ENCODE data around the gene CYP8B1.

CYP8B1 gene

GRCh38 chr3:42829628-42830436 is 45.8 kb downstream of the CYP8B1 start:
- TF ChIP-seq CTCF (IDR thresholded peaks at IDR 0.05; ENCODE audit: control insufficient read depth, insufficient read depth, low read depth, low read length, missing control alignments) = no peak
- H3K4me3 ChIP-seq (ENCODE audit: control insufficient read depth, low read depth, low read length) = no peak overlapping the region
- DNase-seq (ENCODE audit: low read depth) = no peak

- TF ChIP-seq CTCF (IDR thresholded peaks at IDR 0.05; ENCODE audit: control insufficient read depth, insufficient read depth, low read depth, low read length, missing control alignments) = no peak
These were observed 46.5 kb downstream of the CYP8B1 start for GRCh38 chr3:42829083-42829627.

GRCh38 chr3:42827654-42828053 is 48.0 kb downstream of the CYP8B1 start:
- TF ChIP-seq CTCF (IDR thresholded peaks at IDR 0.05; ENCODE audit: control insufficient read depth, insufficient read depth, low read depth, low read length, missing control alignments) = no peak
- no peak overlapping the region for H3K4me3 ChIP-seq (ENCODE audit: control insufficient read depth, low read depth, low read length)
- no peak for DNase-seq (ENCODE audit: low read depth)

More at GRCh38 chr3:42829083-42829627, 46.5 kb downstream of the CYP8B1 start:
- no peak overlapping the region for H3K4me3 ChIP-seq (ENCODE audit: control insufficient read depth, low read depth, low read length)
- DNase-seq (ENCODE audit: low read depth) = no peak

GRCh38 chr3:42827023-42827422 is 48.7 kb downstream of the CYP8B1 start:
- H3K4me3 ChIP-seq (ENCODE audit: control insufficient read depth, low read depth, low read length) = no peak overlapping the region
- DNase-seq (ENCODE audit: low read depth) = no peak
- TF ChIP-seq CTCF (IDR thresholded peaks at IDR 0.05; ENCODE audit: control insufficient read depth, insufficient read depth, low read depth, low read length, missing control alignments) = no peak

- DNase-seq (ENCODE audit: low read depth) = no peak
- no peak overlapping the region for H3K4me3 ChIP-seq (ENCODE audit: control insufficient read depth, low read depth, low read length)
- TF ChIP-seq CTCF (IDR thresholded peaks at IDR 0.05; ENCODE audit: control insufficient read depth, insufficient read depth, low read depth, low read length, missing control alignments) = no peak
These were observed 49.5 kb downstream of the CYP8B1 start for GRCh38 chr3:42826141-42826540.

- H3K4me3 ChIP-seq (ENCODE audit: control insufficient read depth, low read depth, low read length) = no peak overlapping the region
- DNase-seq (ENCODE audit: low read depth) = no peak
These were observed 52.3 kb downstream of the CYP8B1 start for GRCh38 chr3:42823351-42823750.

More at GRCh38 chr3:42823351-42823750, 52.3 kb downstream of the CYP8B1 start:
- TF ChIP-seq CTCF (IDR thresholded peaks at IDR 0.05; ENCODE audit: control insufficient read depth, insufficient read depth, low read depth, low read length, missing control alignments) = no peak

Measured in AG09309 (cell line).